Measurements from ENCODE around the gene MCF2L.

MCF2L gene

GRCh38 chr13:113137691-113138298 is 168.8 kb downstream of the MCF2L start:
- no peak for DNase-seq

- no peak for DNase-seq
These were observed 170.0 kb downstream of the MCF2L start for GRCh38 chr13:113138792-113139551.

DNA sequence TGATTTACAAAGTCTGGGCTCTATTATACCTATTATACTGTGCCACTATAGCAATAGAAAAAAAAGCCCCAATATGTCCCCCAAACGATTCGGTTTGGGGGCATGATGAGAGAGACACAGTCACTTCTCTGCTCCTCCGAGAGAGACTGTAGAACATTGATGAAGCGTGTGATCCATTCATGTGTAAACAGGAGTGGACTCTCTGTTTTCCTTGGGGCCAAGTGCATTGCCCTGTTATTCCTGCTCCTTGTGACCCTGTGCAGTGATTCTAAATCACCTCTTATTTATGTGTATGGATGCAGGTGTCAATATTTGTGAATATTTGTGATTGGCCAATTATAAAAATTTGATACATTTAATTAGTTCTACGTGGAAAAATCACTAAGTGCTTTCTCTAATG is 170.6 kb downstream of the MCF2L start:
- no peak for DNase-seq

DNA sequence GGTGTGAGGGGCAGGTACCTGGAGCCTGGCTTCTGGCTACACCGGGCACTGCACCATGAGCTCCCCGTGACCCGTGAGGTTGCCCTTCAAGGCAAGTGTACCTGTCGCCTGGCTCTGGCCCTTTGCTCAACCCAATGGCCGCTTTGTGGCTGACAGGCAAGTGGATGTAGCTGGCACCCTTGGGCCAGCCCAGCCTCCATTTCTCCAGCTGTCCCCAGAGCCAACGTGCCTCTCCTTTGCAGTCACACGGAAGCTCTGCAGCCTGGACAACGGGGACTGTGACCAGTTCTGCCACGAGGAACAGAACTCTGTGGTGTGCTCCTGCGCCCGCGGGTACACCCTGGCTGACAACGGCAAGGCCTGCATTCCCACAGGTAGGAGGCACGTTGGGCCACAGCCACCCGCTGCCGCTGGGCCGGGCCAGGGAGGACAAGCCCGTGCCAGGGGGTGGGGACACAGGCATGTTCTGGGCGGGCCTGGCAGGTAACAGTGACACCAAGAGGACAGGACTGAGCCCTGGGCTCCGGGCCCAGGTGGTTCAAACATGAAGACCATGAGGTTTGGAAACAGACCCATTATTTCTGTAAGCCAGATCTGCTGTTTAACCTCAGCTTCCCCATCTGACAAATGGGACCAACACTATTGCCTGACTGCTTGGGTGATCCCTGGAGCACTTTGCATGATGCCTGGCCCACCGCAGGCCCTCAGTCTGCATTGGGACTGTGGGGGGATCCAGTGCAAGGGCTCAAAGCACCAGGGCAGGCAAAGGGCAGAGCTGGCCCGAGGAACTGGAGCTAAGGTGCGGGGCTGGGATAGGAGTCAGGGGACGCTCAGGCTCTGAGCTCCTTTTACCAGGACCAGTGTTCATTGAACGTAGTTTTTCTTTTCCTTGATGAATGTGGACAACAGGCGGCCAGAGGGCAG is 171.9 kb downstream of the MCF2L start:
- no peak for DNase-seq

DNA sequence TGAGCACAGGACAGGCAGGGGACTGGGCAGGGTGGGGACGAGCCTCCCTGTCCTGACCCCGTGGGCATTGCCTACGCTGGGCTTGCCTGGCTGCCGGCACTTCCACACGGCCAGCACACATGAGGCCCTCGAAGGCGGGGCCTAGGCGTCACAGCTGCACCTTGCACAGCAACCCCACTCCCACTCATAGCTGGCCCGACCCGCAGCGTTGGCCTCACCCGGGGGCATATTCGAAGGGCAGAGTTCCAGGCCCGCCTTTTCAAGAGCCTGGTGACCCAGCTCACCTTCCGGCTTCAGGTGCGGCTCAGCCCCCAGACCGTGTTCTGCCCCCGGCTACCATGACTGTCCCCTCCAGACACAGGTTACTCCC is 172.6 kb downstream of the MCF2L start:
- no peak for DNase-seq

DNA sequence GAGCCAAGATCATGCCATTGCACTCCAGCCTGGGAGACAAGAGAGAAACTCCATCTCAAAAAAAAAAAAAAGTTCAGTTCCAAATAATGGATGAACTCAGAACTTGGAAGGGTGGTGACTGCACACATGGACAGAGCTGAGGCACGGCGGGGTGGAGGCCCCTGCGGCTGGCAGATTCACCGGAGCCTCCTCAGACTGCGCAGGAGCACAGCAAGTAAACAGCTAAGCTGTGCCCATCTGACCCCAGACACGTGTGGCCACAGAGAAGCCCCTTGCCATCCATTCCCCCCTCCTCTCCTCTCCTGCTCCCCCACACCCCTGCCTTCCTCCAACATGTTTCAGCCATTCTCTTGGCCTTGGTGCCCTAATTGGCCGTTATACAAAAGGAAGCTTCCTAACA is 173.9 kb downstream of the MCF2L start:
- no peak for DNase-seq

DNA sequence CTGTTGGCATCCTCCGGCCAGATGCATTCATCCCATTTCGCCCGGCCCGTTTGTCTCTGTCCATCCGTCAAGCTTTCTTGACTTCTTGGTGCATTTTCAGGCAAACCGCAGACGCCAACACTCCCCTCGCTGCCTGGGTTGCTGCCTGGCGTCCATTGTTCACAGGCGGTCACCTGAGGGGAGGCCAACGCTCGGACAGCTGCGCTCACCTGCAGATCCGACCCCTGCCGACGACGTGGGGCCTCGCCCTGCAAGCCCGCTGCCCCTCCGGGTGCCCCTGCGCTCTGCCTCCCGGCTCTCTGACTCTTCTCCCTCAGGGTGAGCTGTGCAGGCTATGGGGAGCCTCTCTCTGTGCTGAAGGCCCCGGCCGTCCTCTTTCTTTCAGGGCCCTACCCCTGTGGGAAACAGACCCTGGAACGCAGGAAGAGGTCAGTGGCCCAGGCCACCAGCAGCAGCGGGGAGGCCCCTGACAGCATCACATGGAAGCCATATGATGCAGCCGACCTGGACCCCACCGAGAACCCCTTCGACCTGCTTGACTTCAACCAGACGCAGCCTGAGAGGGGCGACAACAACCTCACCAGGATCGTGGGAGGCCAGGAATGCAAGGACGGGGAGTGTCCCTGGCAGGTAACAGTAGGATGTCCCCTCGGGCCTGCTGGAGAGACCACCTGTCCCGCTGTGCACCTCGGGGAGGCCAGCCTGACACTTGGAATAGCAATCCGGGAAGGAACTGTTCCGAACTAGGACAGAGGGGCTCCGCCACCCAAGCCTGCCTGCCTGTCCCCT is 174.6 kb downstream of the MCF2L start:
- no peak for DNase-seq

- DNase-seq: no peak
These were observed 175.2 kb downstream of the MCF2L start for GRCh38 chr13:113144255-113144629.

GRCh38 chr13:113145496-113145895 is 176.5 kb downstream of the MCF2L start:
- no peak for DNase-seq

DNA sequence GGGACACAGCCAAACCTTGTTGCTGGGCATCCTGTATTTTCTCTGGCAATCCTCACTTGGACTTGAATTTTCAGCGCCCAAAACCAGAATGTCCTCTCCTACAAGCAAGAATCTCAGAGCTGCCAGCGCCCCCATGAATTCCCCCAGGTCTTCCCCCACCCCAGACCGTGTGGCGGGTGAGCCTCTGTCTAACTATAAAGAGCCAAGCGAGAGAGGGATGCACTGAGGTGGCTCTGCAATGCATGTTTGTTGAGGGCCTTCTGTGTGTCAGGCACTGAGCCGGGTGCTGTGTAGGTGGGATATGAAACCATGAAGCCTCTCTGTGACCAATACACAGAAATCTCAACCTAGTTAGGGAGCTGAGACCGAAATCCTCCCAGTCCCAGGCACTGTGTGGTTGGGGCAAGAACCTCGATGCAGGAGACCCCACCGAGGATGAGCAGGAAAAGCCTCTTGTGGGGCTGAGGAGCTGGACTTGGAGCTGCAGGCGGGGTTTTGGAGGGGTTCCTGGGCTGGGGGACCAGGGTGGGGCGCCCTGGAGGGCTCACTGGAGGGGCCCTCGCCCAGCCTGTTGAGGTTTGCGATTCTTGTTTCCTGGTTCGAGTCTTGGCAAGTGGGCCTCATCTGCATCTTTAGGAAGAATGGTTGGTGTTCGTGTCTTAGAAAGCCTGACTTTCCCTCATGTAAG is 177.0 kb downstream of the MCF2L start:
- DNase-seq: no peak

DNA sequence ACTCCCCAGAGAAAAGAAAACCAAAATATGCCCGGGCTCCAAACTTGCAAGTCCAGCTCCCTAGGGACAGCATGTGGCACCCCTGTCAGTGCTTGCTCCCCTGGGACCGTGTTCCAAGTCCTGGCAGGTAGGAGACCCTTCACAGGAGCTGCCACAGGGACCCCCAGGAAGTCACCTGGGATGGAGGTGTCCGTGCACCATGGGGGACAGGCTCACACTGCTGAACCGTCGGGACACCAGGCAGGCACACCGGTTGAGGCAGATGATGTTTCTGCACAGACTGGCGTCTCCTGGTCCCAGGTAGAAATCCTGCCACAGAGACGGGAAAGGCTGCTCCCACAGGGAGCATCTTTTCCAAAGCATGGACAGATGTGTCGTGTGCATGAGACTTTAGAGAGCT is 177.7 kb downstream of the MCF2L start:
- no peak for DNase-seq

DNA sequence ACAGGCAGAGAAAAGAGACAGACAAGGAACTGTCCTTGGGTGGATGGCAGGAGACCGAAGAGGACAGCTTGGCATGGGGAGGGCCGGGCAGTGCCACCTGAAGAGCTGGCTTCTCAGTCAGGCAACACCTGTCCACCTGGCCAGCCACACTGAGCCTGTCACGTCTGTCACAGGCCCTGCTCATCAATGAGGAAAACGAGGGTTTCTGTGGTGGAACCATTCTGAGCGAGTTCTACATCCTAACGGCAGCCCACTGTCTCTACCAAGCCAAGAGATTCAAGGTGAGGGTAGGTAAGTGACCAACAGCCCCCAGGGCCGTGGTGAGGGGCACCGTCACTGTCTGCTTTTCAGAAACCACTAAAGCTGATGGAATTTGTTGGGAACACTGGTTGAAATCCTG is 178.2 kb downstream of the MCF2L start:
- DNase-seq: no peak

GRCh38 chr13:113148407-113148806 is 179.4 kb downstream of the MCF2L start:
- no peak for DNase-seq

- no peak for DNase-seq
These were observed 180.0 kb downstream of the MCF2L start for GRCh38 chr13:113148940-113149503.
